H9 (cell line): ENCODE data around the gene DIP2C. TPM values are rescaled to one million over a fixed set of nuclear protein-coding genes. Genes with fewer than 3 reads are reported as not detected.
"Not testable (repeated sequence)": the region's sequence is repeated elsewhere in the genome, so short reads cannot be mapped to it uniquely, and the experiment has no call there.

Source experiments
- DNase-seq: peaks from one replicate; pipeline ENCODE4 v3.0.0-alpha.2; 2017
- H2AFZ ChIP-seq: one replicate; pipeline ENCODE4 v1.6.1; 2013; ENCODE audit warnings: mild to moderate bottlenecking, low read length, control low read depth, moderate library complexity
- H2AK5ac ChIP-seq: 2 replicates; pipeline ENCODE4 v1.6.1; 2013; ENCODE audit warnings: low read length, control low read depth, mixed read lengths; ENCODE audit not compliant: insufficient read length
- H2BK120ac ChIP-seq: one replicate; pipeline ENCODE4 v1.6.1; 2013; ENCODE audit warnings: low read depth, mild to moderate bottlenecking, low read length, control low read depth, inconsistent platforms; ENCODE audit not compliant: poor library complexity, severe bottlenecking
- H2BK12ac ChIP-seq: 2 replicates; pipeline ENCODE4 v1.6.1; 2013; ENCODE audit warnings: low read length, control low read depth, mixed read lengths, low read depth; ENCODE audit not compliant: insufficient read length
- H2BK15ac ChIP-seq: 2 replicates; pipeline ENCODE4 v1.6.1; 2013; ENCODE audit warnings: low read depth, low read length, control low read depth
- H2BK20ac ChIP-seq: one replicate; pipeline ENCODE4 v1.6.1; 2013; ENCODE audit warnings: low read depth, mild to moderate bottlenecking, low read length, control low read depth, inconsistent platforms; ENCODE audit not compliant: poor library complexity, severe bottlenecking
- H2BK5ac ChIP-seq: 2 replicates; pipeline ENCODE4 v1.6.1; 2013; ENCODE audit warnings: low read length, control low read depth, mixed read lengths; ENCODE audit not compliant: insufficient read length
- H3K14ac ChIP-seq: 2 replicates; pipeline ENCODE4 v1.6.1; 2013; ENCODE audit warnings: low read length, control low read depth; ENCODE audit not compliant: insufficient read depth
- H3K18ac ChIP-seq: 2 replicates; pipeline ENCODE4 v1.6.1; 2013; ENCODE audit warnings: low read depth, mild to moderate bottlenecking, mixed read lengths, low read length, control low read depth; ENCODE audit not compliant: insufficient read length
- H3K23ac ChIP-seq: 2 replicates; pipeline ENCODE4 v1.6.1; 2013; ENCODE audit warnings: low read length, control low read depth, mixed read lengths, low read depth; ENCODE audit not compliant: insufficient read length
- H3K23me2 ChIP-seq: 2 replicates; pipeline ENCODE4 v1.6.1; 2013; ENCODE audit warnings: low read depth, mild to moderate bottlenecking, mixed read lengths, low read length, control low read depth; ENCODE audit not compliant: insufficient read length, poor library complexity, severe bottlenecking
- H3K27ac ChIP-seq: 2 replicates; pipeline ENCODE4 v1.5.1; 2013; ENCODE audit warnings: low read length, control low read depth, mixed read lengths, low read depth; ENCODE audit not compliant: insufficient read length
- H3K27me3 ChIP-seq: 2 replicates; pipeline ENCODE4 v1.6.1; 2013; ENCODE audit warnings: low read length, control low read depth, inconsistent platforms; ENCODE audit not compliant: insufficient read depth
- H3K4ac ChIP-seq: 2 replicates; pipeline ENCODE4 v1.6.1; 2013; ENCODE audit warnings: low read depth, mild to moderate bottlenecking, control low read depth, inconsistent platforms, low read length, moderate library complexity
- H3K4me1 ChIP-seq: 2 replicates; pipeline ENCODE4 v1.6.1; 2013; ENCODE audit warnings: low read length, control low read depth, inconsistent platforms; ENCODE audit not compliant: insufficient read depth
- H3K4me2 ChIP-seq: 2 replicates; pipeline ENCODE4 v1.6.1; 2013; ENCODE audit warnings: low read length, control low read depth, mixed read lengths; ENCODE audit not compliant: insufficient read length, insufficient read depth
- H3K56ac ChIP-seq: 2 replicates; pipeline ENCODE4 v1.6.1; 2013; ENCODE audit warnings: low read depth, mild to moderate bottlenecking, mixed read lengths, low read length, control low read depth; ENCODE audit not compliant: insufficient read length
- H3K79me1 ChIP-seq: 2 replicates; pipeline ENCODE4 v1.6.1; 2013; ENCODE audit warnings: low read depth, mild to moderate bottlenecking, moderate library complexity, low read length, control low read depth, inconsistent platforms; ENCODE audit not compliant: insufficient read depth, poor library complexity, severe bottlenecking
- H3K79me2 ChIP-seq: 2 replicates; pipeline ENCODE4 v1.6.1; 2013; ENCODE audit warnings: low read length, control low read depth, inconsistent platforms; ENCODE audit not compliant: insufficient read depth
- H3K9ac ChIP-seq: 2 replicates; pipeline ENCODE4 v1.6.1; 2013; ENCODE audit warnings: low read length, control low read depth, mixed read lengths; ENCODE audit not compliant: insufficient read length; ENCODE audit errors: extremely low read depth
- H3K9me3 ChIP-seq: one replicate; pipeline ENCODE4 v1.6.1; 2013; ENCODE audit warnings: low read depth, low read length, inconsistent platforms; ENCODE audit not compliant: control insufficient read depth
- H3T11ph ChIP-seq: one replicate; pipeline ENCODE4 v1.6.1; 2013; ENCODE audit warnings: mild to moderate bottlenecking, low read length, control low read depth, inconsistent platforms
- H4K20me1 ChIP-seq: one replicate; pipeline ENCODE4 v1.6.1; 2013; ENCODE audit not compliant: control insufficient read depth, insufficient read length, insufficient read depth
- H4K5ac ChIP-seq: 2 replicates; pipeline ENCODE4 v1.6.1; 2013; ENCODE audit warnings: low read depth, mild to moderate bottlenecking, mixed read lengths, low read length, control low read depth; ENCODE audit not compliant: insufficient read length
- H4K8ac ChIP-seq: replicated peaks from 2 replicates; pipeline ENCODE4 v1.6.1; 2013; ENCODE audit warnings: low read length, control low read depth, mixed read lengths, low read depth; ENCODE audit not compliant: insufficient read length
- H4K91ac ChIP-seq: 2 replicates; pipeline ENCODE4 v1.6.1; 2013; ENCODE audit warnings: low read depth, mild to moderate bottlenecking, moderate library complexity, mixed read lengths, low read length, control low read depth; ENCODE audit not compliant: insufficient read length
- H3K27ac Mint-ChIP-seq, 3 experiments: 2 replicates in 2 of 3; 3 replicates in 1 of 3; pipeline ENCODE4 v1.8.0; 2020 to 2021; ENCODE audit warnings: mixed read lengths in 3 of 3, mild to moderate bottlenecking in 1 of 3, moderate library complexity in 1 of 3
- H3K27me3 Mint-ChIP-seq: 2 replicates; pipeline ENCODE4 v1.8.0; 2021; ENCODE audit warnings: low read depth, mild to moderate bottlenecking, moderate library complexity, mixed read lengths
- H3K36me3 Mint-ChIP-seq, 3 experiments: 2 replicates in 2 of 3; 3 replicates in 1 of 3; pipeline ENCODE4 v1.8.0; 2020 to 2021; ENCODE audit warnings: low read depth in 3 of 3, mixed read lengths in 3 of 3; ENCODE audit not compliant: insufficient read depth in 1 of 3
- H3K4me1 Mint-ChIP-seq, 2 experiments: 2 replicates each; pipeline ENCODE4 v1.8.0; 2020; ENCODE audit warnings: mixed read lengths in 2 of 2
- H3K4me3 Mint-ChIP-seq, 2 experiments: 2 replicates in 1 of 2; 3 replicates in 1 of 2; pipeline ENCODE4 v1.8.0; 2020 to 2021; ENCODE audit warnings: mild to moderate bottlenecking in 2 of 2, mixed read lengths in 2 of 2, moderate library complexity in 1 of 2
- H3K9me3 Mint-ChIP-seq, 2 experiments: 2 replicates in 1 of 2; 3 replicates in 1 of 2; pipeline ENCODE4 v1.8.0; 2020; ENCODE audit warnings: mild to moderate bottlenecking in 2 of 2, mixed read lengths in 2 of 2, moderate library complexity in 1 of 2
- WGBS: extraction: QIAGEN DNeasy Blood & Tissue Kit; methylation state at CpG from one replicate; pipeline ENCODE4 v1.1.7; 2013; ENCODE audit warnings: missing lambda C conversion rate, low lambda C conversion rate, mixed read lengths; ENCODE audit not compliant: insufficient read length; ENCODE audit errors: extremely low coverage; 5-methylcytosine and 5-hydroxymethylcytosine counted together
- total RNA-seq: library from RNA; stranded (reverse); gene quantifications from 2 replicates; pipeline ENCODE4 v1.2.1, GENCODE V29; 2021
- TF ChIP-seq, protein P1 (sequence below): fragments of 200-600 bp; sonication (generic); conservative IDR thresholded peaks from 3 replicates; pipeline ENCODE4 v1.8.0; 2021; ENCODE audit warnings: antibody characterized with exemption, mild to moderate bottlenecking

Gene DIP2C
- total RNA-seq, 1 experiment from 2014 or later = 7.9 TPM

DNA sequence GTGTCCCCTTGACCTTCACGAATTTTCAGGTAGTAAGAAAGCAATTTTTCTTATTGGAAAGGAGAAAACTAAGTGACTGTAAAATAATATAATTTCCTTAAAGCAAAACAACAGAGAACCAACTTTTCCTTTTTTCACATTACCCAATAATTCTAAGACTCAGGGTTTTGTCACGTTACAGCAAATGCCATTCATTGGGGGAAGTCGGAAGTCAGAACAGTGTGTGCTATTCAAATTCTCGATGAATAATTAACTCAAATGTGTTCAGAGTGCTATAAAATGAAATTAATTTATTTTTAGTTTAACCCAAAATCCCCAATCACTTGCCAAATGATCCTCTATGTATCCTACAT, 40.0 kb downstream of the DIP2C start:
- Histone ChIP-seq H2BK15ac (no peak overlapping the region), H3K56ac (no peak overlapping the region), H3K27ac (no peak overlapping the region), H3K14ac (no peak overlapping the region), H3K4me1 (no peaks in the 10 kb centered on the region; the same call in 1 of the 2 replicates), H2BK12ac (no peak overlapping the region), H3K27me3 (no peaks in the 10 kb centered on the region), H3K23ac (no peak overlapping the region), H3K4ac (no peak overlapping the region), H2BK120ac (no peak overlapping the region), H4K8ac (no peak overlapping the region), H3K9me3 (no peaks in the 10 kb centered on the region), H2BK5ac (no peak overlapping the region), H3K9ac (no peak overlapping the region), H3K18ac (no peak overlapping the region), H2AK5ac (no peak overlapping the region), H4K20me1 (peaks cover 3% of the 10 kb centered on the region), H3T11ph (no peak overlapping the region), H3K4me2 (no peak overlapping the region), H4K5ac (no peak overlapping the region), H3K23me2 (no peaks in the 10 kb centered on the region), H3K79me1 (no peaks in the 10 kb centered on the region), H2BK20ac (no peak overlapping the region), H2AFZ (no peak overlapping the region), H3K79me2 (peaks cover 2% of the 10 kb centered on the region; the same call in 1 of the 2 replicates), H4K91ac (no peak overlapping the region)
- DNase-seq = no peak
- WGBS = no CpG with 5 or more reads among the region's 4 CpGs
- Mint-ChIP-seq H3K4me1 (peaks cover 15 to 16% of the 10 kb centered on the region in 2 experiments), H3K27me3 (no peaks in the 10 kb centered on the region), H3K4me3 (no peak overlapping the region), H3K27ac (no peak overlapping the region), H3K9me3 (peaks cover 0 to 9% of the 10 kb centered on the region in 2 experiments; a peak in 3 of 5 replicates), H3K36me3 (peaks cover 5 to 11% (median 6%) of the 10 kb centered on the region in 3 experiments)
- TF ChIP-seq, protein P1, sequence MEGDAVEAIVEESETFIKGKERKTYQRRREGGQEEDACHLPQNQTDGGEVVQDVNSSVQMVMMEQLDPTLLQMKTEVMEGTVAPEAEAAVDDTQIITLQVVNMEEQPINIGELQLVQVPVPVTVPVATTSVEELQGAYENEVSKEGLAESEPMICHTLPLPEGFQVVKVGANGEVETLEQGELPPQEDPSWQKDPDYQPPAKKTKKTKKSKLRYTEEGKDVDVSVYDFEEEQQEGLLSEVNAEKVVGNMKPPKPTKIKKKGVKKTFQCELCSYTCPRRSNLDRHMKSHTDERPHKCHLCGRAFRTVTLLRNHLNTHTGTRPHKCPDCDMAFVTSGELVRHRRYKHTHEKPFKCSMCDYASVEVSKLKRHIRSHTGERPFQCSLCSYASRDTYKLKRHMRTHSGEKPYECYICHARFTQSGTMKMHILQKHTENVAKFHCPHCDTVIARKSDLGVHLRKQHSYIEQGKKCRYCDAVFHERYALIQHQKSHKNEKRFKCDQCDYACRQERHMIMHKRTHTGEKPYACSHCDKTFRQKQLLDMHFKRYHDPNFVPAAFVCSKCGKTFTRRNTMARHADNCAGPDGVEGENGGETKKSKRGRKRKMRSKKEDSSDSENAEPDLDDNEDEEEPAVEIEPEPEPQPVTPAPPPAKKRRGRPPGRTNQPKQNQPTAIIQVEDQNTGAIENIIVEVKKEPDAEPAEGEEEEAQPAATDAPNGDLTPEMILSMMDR = no peak

DNA sequence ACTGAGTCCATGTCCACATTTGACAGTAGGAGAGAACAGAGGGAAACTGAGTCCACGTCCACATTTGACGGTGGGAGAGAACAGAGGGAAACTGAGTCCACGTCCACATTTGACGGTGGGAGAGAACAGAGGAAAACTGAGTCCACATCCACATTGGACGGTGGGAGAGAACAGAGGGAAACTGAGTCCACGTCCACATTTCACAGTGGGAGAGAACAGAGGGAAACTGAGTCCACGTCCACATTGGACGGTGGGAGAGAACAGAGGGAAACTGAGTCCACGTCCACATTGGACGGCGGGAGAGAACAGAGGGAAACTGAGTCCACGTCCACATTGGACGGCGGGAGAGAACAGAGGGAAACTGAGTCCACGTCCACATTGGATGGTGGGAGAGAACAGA, 42.4 kb downstream of the DIP2C start:
- H4K20me1 ChIP-seq, H3K9me3 ChIP-seq, H3K56ac ChIP-seq, H2BK12ac ChIP-seq, H3K79me1 ChIP-seq, H3K27ac ChIP-seq, H2BK15ac ChIP-seq, H3K27me3 Mint-ChIP-seq, H3K4ac ChIP-seq, H3K23me2 ChIP-seq, H3K9ac ChIP-seq, H3K27me3 ChIP-seq, H4K5ac ChIP-seq, H3K9me3 Mint-ChIP-seq, DNase-seq, H3K4me3 Mint-ChIP-seq, H3K4me2 ChIP-seq, H2AFZ ChIP-seq, H2AK5ac ChIP-seq, H3K14ac ChIP-seq, H2BK20ac ChIP-seq, H4K8ac ChIP-seq, H4K91ac ChIP-seq, H2BK5ac ChIP-seq, H2BK120ac ChIP-seq, H3K18ac ChIP-seq, H3K4me1 ChIP-seq, H3K23ac ChIP-seq, H3K79me2 ChIP-seq, H3K27ac Mint-ChIP-seq, H3T11ph ChIP-seq: not testable (repeated sequence)
- WGBS = no CpG with 5 or more reads among the region's 15 CpGs
- Mint-ChIP-seq H3K4me1 (peaks cover 17 to 19% of the 10 kb centered on the region in 2 experiments), H3K36me3 (peaks cover 5 to 13% (median 6%) of the 10 kb centered on the region in 3 experiments)
